Limb (tissue), 2 donors: Measurements from ENCODE around the gene ENG.

Source experiments
- DNase-seq, 2 donors: peaks; one replicate each; pipeline ENCODE4 v3.0.0-alpha.2; 2016; ENCODE audit errors: extremely low spot score in 2 of 2

Gene ENG

GRCh38 chr9:127866535-127866934, 12.1 kb upstream of the ENG start:
- peak in 1 of 2 donors; percentile 19 for DNase-seq

DNA sequence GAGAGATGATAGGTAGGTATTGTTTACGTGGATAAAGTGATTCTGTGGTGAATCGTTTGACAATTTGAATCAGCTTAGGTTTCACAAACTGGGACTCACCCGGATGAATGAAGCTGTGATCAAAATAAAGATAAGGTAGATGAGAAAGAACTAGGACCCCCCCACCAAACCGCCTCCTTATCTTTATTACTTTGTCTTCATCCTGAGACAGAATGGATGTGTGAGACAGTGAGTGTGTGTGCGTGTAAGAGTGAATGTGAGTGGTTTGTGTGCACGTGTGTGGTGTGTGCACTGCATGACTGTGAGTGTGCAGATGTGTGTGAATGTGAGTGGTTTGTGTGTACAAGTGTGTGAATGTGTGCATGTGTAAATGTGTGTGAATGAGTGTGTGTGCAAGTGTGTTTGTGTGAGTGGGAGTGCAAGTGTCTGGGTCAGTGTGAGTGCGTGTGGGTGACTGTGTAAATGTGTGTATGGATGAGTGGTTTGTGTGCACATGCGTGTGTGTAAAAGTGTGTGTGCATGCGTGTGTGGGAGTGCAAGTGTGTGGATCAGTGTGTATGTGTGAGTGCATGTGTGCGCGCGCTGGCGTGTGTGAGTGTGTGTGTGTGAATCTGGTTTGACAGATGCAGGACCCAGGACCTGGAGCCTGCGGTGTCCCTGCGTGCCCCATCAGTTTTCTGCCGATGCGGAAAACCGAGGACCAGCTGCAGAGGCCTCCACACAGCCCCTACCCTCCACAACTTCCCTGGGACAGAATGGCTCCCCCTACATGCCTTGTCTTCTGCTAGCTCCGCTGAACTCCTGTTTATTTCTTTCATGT, 11.4 kb upstream of the ENG start:
- peak in 1 of 2 donors; percentile 14 for DNase-seq

- DNase-seq: no peak
Observed at GRCh38 chr9:127863191-127863621, 8.7 kb upstream of the ENG start.

DNA sequence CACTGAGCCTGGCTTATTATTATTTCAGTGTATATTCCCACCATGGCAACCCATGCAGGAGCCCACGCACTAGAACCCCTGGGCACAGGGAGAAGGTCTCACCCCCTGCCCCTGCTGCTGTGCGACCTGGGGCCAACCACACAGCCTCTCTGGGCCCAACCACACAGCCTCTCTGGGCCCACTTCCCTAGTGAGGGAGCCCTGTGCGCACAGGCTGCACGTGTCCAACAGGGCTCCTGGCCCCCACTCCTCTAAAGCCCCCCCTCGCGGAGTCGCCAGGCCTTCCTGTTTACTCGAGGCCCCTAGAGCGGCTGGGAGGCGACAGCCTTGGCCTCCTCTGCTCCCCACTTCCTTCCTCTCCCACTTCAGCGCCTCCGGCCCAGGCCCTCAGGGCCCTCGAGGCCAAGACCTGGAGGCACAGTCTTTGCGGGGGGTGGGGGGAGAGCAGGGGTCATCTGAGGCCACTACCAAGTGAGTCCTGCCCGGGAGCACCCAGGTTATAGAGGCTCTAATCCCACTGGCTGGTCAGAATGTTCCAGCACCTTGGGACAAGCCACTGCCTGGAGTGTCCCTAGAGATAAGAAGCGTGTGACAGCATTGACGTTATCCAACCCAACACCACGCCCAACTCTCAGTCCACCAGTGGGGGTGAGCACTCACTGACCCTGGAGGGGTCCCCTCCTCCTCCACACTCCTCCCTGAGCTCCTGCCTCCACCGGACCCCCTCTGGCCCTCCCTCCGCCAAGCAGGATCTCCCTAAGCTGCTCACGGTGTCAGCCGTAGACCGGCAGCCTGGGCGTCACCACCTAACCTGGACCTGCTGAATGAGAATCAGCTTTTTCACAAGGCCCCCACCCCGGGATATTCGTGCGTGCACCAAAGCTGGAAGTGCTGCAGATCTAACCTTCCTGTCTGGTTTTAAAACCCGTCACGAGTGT, 7.9 kb upstream of the ENG start:
- DNase-seq: no peak

GRCh38 chr9:127860779-127861178, 6.3 kb upstream of the ENG start:
- DNase-seq: no peak

GRCh38 chr9:127860260-127860659, 5.8 kb upstream of the ENG start:
- DNase-seq: no peak

DNA sequence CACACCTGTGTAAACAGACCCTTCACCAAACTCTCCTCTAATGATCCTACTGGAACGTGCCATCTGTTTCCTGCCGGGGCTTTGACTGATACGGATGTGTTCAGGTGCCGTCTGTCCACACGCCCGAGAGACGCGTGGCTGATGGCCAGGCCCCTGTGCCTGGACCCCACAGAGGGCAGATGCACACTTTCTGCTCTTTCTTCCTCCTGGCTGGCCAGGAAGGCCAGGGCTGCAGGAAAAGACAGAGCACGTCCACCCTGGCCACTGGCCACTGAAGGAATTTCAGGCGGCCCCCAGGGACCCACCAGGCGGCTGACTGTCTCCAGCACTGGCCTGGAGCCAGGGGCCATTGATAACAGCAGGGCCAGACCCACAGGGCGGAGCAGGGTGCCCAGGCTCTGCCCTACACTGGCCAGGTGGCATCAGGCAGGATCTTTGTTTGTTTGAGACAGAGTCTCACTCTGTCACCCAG, 3.6 kb upstream of the ENG start:
- DNase-seq: no peak

GRCh38 chr9:127857278-127857677, 2.8 kb upstream of the ENG start:
- DNase-seq: no peak

DNA sequence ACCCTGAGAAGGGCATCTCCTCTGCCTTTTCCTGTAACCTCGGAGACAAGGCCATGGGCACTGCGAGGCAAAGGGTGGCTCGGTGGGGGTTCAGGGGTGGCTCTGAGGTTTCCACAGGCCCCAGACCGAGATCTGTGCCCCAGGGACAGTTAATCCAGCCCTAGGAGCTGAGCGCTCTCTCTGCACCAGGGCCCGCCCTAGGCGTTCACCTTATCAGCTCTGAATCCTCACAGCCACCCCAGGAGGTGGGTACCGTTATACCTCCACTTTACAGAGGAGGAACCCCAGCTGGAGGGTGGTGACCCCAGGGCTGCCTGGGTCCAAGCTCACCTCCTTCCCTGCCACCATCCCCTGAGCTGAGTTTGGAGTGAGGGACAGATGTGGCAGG, 2.3 kb upstream of the ENG start:
- DNase-seq: peak in 1 of 2 donors; percentile 12

DNA sequence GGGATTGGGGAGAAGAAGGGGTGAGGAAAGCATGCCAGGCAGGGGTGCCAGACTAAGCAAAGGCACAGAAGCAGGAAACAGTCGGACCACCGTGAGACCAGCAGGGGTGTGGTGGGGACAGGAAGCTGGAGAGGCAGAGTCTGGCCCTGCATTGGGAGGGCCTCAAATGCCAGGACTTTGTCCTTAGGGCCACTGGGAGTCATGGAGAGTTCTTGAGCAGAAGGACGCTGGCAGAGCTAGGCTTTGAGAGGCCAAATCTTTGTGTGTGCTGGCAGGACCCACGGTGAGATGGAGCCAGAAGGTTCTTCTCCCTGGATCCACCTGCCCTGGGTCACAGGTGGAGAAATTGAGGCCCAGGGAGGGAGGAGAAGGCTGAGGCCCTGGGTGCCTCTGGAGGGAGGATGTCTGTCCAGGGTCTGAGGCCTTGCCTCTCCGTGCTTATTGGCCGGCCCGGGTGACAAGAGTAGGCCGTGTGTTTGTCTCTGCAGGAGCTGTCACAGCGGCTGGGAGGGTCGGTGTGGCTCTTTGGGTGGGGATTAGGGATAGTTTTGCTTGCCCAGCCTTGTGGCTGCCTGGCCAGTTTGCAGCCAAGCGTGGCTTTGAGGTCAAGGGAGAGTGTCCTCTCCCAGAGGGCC, 1.8 kb upstream of the ENG start:
- DNase-seq: peak in 1 of 2 donors; percentile 24

- peak in 1 of 2 donors; percentile 10 for DNase-seq
Observed at GRCh38 chr9:127855522-127855921, 1.1 kb upstream of the ENG start.

- DNase-seq: no peak
Observed at GRCh38 chr9:127854960-127855359, 502 bp upstream of the ENG start.

- DNase-seq: no peak
Observed at GRCh38 chr9:127853312-127854183, 910 bp downstream of the ENG start.

GRCh38 chr9:127852829-127853228, 1.6 kb downstream of the ENG start:
- no peak for DNase-seq

GRCh38 chr9:127850286-127850830, 4.1 kb downstream of the ENG start:
- no peak for DNase-seq

- no peak for DNase-seq
Observed at GRCh38 chr9:127848756-127849504, 5.5 kb downstream of the ENG start.

DNA sequence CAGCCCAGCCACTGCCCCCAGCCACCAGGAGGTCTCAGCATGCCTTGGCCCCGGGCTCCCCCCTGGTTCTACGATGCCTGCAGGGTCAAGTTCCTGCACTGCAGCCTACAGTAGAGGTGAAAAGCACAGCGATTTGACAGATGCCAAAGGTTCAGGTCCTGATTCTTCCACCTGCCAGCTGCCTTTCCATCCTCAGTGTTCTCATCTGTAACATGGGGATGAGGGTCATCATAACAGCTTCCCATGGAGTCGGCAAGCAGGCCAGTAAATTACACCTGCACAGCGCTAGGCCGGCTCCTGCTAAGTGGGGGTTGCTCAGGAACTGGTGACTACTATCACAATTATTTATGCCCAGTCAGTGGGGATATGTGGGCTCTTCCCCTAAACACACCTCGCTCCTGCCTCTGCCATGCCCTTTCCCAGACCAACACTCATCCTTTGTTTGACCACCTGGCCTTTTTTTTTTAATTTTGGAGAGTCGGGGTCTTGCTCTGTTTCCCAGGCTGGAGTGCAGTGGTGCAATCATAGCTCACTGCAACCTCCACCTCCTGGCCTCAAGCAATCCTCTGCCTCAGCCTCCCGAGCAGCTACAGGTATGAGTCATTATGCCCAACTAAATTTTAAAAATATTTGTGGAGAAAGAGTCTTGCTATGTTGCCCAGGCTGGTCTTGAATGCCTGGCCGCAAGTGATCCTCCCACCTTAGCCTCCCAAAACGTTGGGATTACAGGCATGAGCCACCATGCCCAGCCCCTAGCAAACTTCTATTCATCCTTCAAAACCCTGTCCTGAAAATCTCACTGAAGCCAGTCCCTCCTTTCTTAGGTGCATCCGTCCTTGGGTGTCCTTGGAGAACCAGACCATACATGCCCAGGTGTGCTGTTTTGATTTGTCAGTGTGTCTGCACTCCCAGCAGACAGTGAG, 6.4 kb downstream of the ENG start:
- no peak for DNase-seq

- DNase-seq: no peak
Observed at GRCh38 chr9:127847178-127847510, 7.3 kb downstream of the ENG start.
